Smooth muscle cell of the umbilical artery (primary cell): ENCODE results near the gene GPX6. TPM values are rescaled to one million over a fixed set of nuclear protein-coding genes. Genes with fewer than 3 reads are reported as not detected.

ENCODE experiments used
- total RNA-seq: library from RNA; depleted of rRNA; stranded (reverse); fragments of >200 nt; gene quantifications from 2 replicates; pipeline ENCODE4 v1.2.3, GENCODE V29; 2014

GPX6 gene
- not detected in 2 replicates for total RNA-seq

GRCh38 chr6:28515676-28516075 lies at the start of gene GPX6:
Gene GPX6, minus strand, starts transcription at chr6:28515793. Its CDS starts 50 bp downstream, at chr6:28515743.

DNA sequence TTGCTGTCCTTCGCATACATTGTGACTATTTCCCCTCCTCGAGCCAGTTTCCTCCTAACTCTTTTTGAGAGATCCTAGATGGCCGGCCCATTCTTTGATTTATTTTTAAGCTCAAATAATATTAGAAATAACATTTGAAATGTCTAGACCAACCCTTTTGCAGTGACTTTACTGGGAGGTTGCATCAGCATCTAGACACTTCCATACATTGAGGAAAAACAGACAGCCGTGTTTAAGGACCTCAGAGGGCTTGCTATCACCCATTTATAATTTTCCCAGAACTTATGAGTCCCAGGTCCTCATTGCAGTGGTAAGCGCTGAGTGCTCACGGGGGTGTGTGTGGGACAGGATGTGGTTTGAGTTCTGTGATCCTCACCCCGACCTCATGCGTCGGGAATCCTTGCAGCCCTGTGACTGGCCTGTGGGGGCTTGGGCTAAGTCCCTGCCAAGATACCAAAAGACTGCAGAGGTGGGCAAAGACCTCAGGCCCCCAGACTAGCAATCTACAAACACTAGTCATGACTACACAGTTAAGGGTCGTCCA lies 10.0 kb upstream of the GPX6 start, which contains the start of gene GPX5:
GPX5 (plus strand) TSS at position 386 of the 544 bp plus-strand sequence; CDS start at position 519, 133 bp downstream.

Other genes starting within 250 kb of the GPX6 start
- gene ZSCAN26, start 248.7 kb downstream of the GPX6 start, total RNA-seq, result 16.3 and 18.5 TPM in 2 replicates
- 5.6 and 6.5 TPM in 2 replicates for gene PGBD1, start 234.2 kb downstream of the GPX6 start, total RNA-seq
- 1.8 and 2.0 TPM in 2 replicates for gene ZSCAN31, start 179.6 kb downstream of the GPX6 start, total RNA-seq
- 6.2 and 6.7 TPM in 2 replicates for gene ZKSCAN3, start 165.8 kb downstream of the GPX6 start, total RNA-seq
- 6.7 and 7.7 TPM in 2 replicates for gene ZSCAN12, start 116.0 kb downstream of the GPX6 start, total RNA-seq
- gene ZSCAN23, start 72.3 kb downstream of the GPX6 start, total RNA-seq, result 3.3 and 7.4 TPM in 2 replicates
- gene GPX5, start 10.1 kb upstream of the GPX6 start, total RNA-seq, result not detected in 2 replicates